Measurements from ENCODE around the gene STK10. TPM values are rescaled to one million over a fixed set of nuclear protein-coding genes. Genes with fewer than 3 reads are reported as not detected.

The STK10 gene
- polyA plus RNA-seq, 1 donor (not counting 4 experiments of a cell fraction or from before 2014, with no cell fraction given) = 19.8 TPM

DNA sequence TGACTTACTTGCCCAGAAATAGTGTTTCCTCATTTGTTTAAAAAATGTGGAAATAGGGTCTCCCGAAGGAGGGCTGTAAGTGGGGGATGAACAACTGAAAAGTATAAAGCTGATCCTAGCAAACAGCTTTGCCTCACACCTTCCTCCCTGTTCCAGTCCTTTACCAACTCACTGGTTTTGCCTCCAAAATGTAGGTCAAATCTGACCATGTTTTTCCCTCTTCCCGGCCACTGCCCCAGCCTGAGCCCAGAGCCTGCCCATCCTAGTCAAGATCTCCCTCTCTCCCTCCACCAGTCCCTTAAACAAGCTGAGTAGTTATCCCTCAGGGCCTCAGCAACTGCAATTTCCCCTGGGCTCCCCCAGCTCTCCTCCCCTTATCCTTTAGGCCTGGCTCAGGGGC is 99.2 kb downstream of the STK10 start:
- Histone ChIP-seq H3K4me2 (ENCODE audit: control insufficient read depth, extremely low read depth, insufficient read depth, low read depth, low read length) (no peak overlapping the region), H3K27me3 (ENCODE audit: control insufficient read depth, extremely low read depth, insufficient read depth, low read length) (no peaks in the 10 kb centered on the region), H3K4me3 (ENCODE audit: control insufficient read depth in 2 of 3, extremely low read depth in 1 of 3, insufficient read depth in 2 of 3, low read depth in 1 of 3, low read length in 3 of 3) (no peak overlapping the region), H3K9me1 (ENCODE audit: control insufficient read depth, extremely low read depth, insufficient read depth, low read length) (no peaks in the 10 kb centered on the region), H3K4me1 (ENCODE audit: control insufficient read depth, extremely low read depth, insufficient read depth, low read length) (no peaks in the 10 kb centered on the region), H3K9me3 (ENCODE audit: control insufficient read depth, low read depth, low read length) (no peaks in the 10 kb centered on the region), H3K27ac (ENCODE audit: control insufficient read depth, insufficient read depth, low read length) (no peak overlapping the region), H4K20me1 (ENCODE audit: control insufficient read depth, extremely low read depth, insufficient read depth, low read length) (no peaks in the 10 kb centered on the region), H3K9ac (ENCODE audit: control insufficient read depth, extremely low read depth, insufficient read depth, low read length) (no peak overlapping the region), H3K79me2 (ENCODE audit: control insufficient read depth, insufficient read depth, low read length) (no peaks in the 10 kb centered on the region), H2AFZ (ENCODE audit: control insufficient read depth, low read length) (no peak overlapping the region), H3K36me3 (ENCODE audit: control insufficient read depth in 2 of 2, extremely low read depth in 1 of 2, insufficient read depth in 2 of 2, low read length in 2 of 2) (peaks cover 7 to 16% of the 10 kb centered on the region in 2 experiments)
- TF ChIP-seq, protein P1, sequence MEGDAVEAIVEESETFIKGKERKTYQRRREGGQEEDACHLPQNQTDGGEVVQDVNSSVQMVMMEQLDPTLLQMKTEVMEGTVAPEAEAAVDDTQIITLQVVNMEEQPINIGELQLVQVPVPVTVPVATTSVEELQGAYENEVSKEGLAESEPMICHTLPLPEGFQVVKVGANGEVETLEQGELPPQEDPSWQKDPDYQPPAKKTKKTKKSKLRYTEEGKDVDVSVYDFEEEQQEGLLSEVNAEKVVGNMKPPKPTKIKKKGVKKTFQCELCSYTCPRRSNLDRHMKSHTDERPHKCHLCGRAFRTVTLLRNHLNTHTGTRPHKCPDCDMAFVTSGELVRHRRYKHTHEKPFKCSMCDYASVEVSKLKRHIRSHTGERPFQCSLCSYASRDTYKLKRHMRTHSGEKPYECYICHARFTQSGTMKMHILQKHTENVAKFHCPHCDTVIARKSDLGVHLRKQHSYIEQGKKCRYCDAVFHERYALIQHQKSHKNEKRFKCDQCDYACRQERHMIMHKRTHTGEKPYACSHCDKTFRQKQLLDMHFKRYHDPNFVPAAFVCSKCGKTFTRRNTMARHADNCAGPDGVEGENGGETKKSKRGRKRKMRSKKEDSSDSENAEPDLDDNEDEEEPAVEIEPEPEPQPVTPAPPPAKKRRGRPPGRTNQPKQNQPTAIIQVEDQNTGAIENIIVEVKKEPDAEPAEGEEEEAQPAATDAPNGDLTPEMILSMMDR (optimal IDR thresholded peaks at IDR 0.05 in 1 of 3, IDR thresholded peaks at IDR 0.05 in 1 of 3, conservative IDR thresholded peaks at IDR 0.05 in 1 of 3; ENCODE audit: extremely low read depth in 1 of 3, insufficient read depth in 2 of 3, low read length in 3 of 3) = no peak
- no peak for TF ChIP-seq EZH2 (IDR thresholded peaks at IDR 0.05; ENCODE audit: low read length)
- no peak for DNase-seq (ENCODE audit: low read depth, low spot score)
- dilution Hi-C loops (cut with MboI; ENCODE audit: extremely low pct_ligation_motif_present, low sequenced_read_pairs) = no loop called here
- no peak for FAIRE-seq

DNA sequence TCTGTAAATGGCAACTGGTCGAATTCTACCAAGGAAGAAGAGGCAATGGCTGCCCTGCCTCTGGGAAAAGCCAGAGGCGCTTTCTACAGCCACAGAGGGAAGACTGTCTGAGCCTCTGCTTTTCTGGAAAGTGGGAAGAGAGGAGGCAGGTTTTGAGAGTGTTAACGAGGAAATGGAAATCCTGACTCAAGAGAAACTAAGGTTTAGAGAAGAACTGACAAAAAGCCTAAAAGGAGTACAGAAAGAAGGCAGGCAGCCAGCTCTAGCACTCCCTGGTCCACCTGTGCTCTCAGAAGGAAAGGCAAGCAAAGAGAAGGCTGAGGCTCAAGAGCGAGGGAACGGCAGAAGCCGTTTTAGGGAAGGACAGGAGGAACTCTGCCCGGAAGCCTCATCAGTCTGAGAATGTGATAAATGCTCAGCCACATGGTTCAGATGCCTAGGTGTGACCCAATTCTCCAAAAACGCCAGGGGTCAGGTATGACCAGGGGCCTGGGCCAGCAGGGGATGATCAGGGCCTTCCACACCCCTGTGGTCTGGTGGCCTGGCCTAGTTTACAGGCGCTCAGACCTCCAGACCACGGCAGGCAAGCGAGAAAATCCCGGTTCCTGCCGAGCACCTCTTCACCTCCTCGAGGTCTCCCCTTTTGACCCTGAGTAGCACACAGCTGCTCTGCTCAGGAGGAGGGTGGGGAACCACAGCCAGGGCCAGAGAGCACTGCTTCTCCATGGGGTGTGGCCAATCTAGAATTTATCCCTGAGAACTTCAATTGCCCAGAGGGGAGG is 101.6 kb downstream of the STK10 start:
- no peak for TF ChIP-seq EZH2 (IDR thresholded peaks at IDR 0.05; ENCODE audit: low read length)
- TF ChIP-seq, protein P1 (optimal IDR thresholded peaks at IDR 0.05 in 1 of 3, IDR thresholded peaks at IDR 0.05 in 1 of 3, conservative IDR thresholded peaks at IDR 0.05 in 1 of 3; ENCODE audit: extremely low read depth in 1 of 3, insufficient read depth in 2 of 3, low read length in 3 of 3) = no peak
- no peak overlapping the region for H2AFZ ChIP-seq (ENCODE audit: control insufficient read depth, low read length)
- H3K27me3 ChIP-seq (ENCODE audit: control insufficient read depth, extremely low read depth, insufficient read depth, low read length) = no peaks in the 10 kb centered on the region
- H3K9me3 ChIP-seq (ENCODE audit: control insufficient read depth, low read depth, low read length) = no peaks in the 10 kb centered on the region
- no peaks in the 10 kb centered on the region for H3K79me2 ChIP-seq (ENCODE audit: control insufficient read depth, insufficient read depth, low read length)
- no peak overlapping the region for H3K9ac ChIP-seq (ENCODE audit: control insufficient read depth, extremely low read depth, insufficient read depth, low read length)
- peaks cover 6 to 19% of the 10 kb centered on the region in 2 experiments for H3K36me3 ChIP-seq (ENCODE audit: control insufficient read depth in 2 of 2, extremely low read depth in 1 of 2, insufficient read depth in 2 of 2, low read length in 2 of 2)
- H3K4me1 ChIP-seq (ENCODE audit: control insufficient read depth, extremely low read depth, insufficient read depth, low read length) = no peaks in the 10 kb centered on the region
- no peak overlapping the region for H3K4me2 ChIP-seq (ENCODE audit: control insufficient read depth, extremely low read depth, insufficient read depth, low read depth, low read length)
- no peak for FAIRE-seq
- no peak overlapping the region for H3K27ac ChIP-seq (ENCODE audit: control insufficient read depth, insufficient read depth, low read length)
- no peak overlapping the region for H3K4me3 ChIP-seq (ENCODE audit: control insufficient read depth in 2 of 3, extremely low read depth in 1 of 3, insufficient read depth in 2 of 3, low read depth in 1 of 3, low read length in 3 of 3)
- no peak for DNase-seq (ENCODE audit: low read depth, low spot score)
- no peaks in the 10 kb centered on the region for H4K20me1 ChIP-seq (ENCODE audit: control insufficient read depth, extremely low read depth, insufficient read depth, low read length)
- no peaks in the 10 kb centered on the region for H3K9me1 ChIP-seq (ENCODE audit: control insufficient read depth, extremely low read depth, insufficient read depth, low read length)
- dilution Hi-C loops (cut with MboI; ENCODE audit: extremely low pct_ligation_motif_present, low sequenced_read_pairs) = no loop called here
